SK-N-MC (cell line): Measurements from ENCODE around the gene LBX2.

Experiments used
- EZH2 ChIP-seq: fragments of 200-600 bp; sonication (generic); IDR thresholded peaks from one replicate; pipeline ENCODE4 v1.6.1; 2017; ENCODE audit warnings: antibody characterized with exemption
- FOXP2 ChIP-seq: optimal IDR thresholded peaks from 2 replicates; pipeline ENCODE3; 2011; ENCODE audit warnings: mild to moderate bottlenecking, moderate library complexity; ENCODE audit not compliant: insufficient read depth; ENCODE audit errors: extremely low read length, control extremely low read depth
- POLR2AphosphoS5 ChIP-seq: IDR thresholded peaks from 2 replicates; pipeline ENCODE4 v1.6.1; 2012; ENCODE audit warnings: mild to moderate bottlenecking, low read depth, low read length, borderline replicate concordance

DNA sequence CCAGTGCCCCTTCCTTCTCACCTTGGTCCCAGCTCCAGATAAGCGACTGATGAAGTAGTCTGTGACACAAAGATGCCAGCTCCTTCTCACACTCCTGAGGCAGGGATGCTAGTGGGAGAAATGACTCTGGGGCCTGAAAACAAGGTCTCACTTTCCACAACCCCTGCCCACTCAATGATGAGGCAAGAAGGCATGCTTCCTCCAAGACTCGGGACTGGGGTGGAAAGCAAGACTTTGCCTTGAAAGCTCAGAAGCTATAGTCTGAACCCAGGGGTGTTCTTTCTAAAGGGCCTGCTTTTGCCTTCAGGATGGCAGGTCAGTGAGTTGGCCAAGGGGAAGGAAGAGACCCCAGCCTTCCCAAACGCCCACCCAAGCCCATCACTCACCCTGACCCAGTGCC lies 18.0 kb downstream of the LBX2 start:
- TF ChIP-seq FOXP2: no peak
- no peak for TF ChIP-seq POLR2AphosphoS5
- TF ChIP-seq EZH2: no peak
